ENCODE measurements around the gene C2orf92. TPM values are rescaled to one million over a fixed set of nuclear protein-coding genes. Genes with fewer than 3 reads are reported as not detected.

C2orf92 gene
- polyA plus RNA-seq, 1 donor from 2014 or later = 10.7 TPM

- Histone ChIP-seq H3K9ac (ENCODE audit: low read length) (no peak overlapping the region), H3K9me3 (ENCODE audit: low read length) (no peaks in the 10 kb centered on the region), H3K4me3 (ENCODE audit: low read length) (no peak overlapping the region), H3K36me3 (ENCODE audit: insufficient read depth, low read length) (no peaks in the 10 kb centered on the region), H3K27me3 (ENCODE audit: insufficient read depth, low read depth, low read length) (no peaks in the 10 kb centered on the region), H3K9me2 (ENCODE audit: insufficient read depth, low read length) (no peaks in the 10 kb centered on the region), H3K79me2 (replicated peaks; ENCODE audit: insufficient read depth, low read length) (no peaks in the 10 kb centered on the region), H3K27ac (ENCODE audit: low read length) (no peak overlapping the region), H3F3A (ENCODE audit: insufficient read depth, low read length, poor library complexity, severe bottlenecking) (no peaks in the 10 kb centered on the region), H3K4me2 (ENCODE audit: low read length) (no peak overlapping the region), H4K20me1 (ENCODE audit: insufficient read depth) (no peaks in the 10 kb centered on the region), H2AFZ (ENCODE audit: low read depth, low read length) (no peak overlapping the region)
- TF ChIP-seq REST (IDR thresholded peaks at IDR 0.05; ENCODE audit: borderline replicate concordance) (no peak), EZH2 (IDR thresholded peaks at IDR 0.05; ENCODE audit: borderline replicate concordance, insufficient read depth, low read length, poor library complexity, severe bottlenecking) (no peak), RAD21 (conservative IDR thresholded peaks at IDR 0.05) (no peak), MXI1 (conservative IDR thresholded peaks at IDR 0.05; ENCODE audit: poor library complexity, severe bottlenecking) (no peak), TAF1 (IDR thresholded peaks at IDR 0.05; ENCODE audit: low read depth) (no peak), POLR2AphosphoS5 (IDR thresholded peaks at IDR 0.05) (no peak), EP300 (conservative IDR thresholded peaks at IDR 0.05; ENCODE audit: poor library complexity, severe bottlenecking) (no peak)
Observed at GRCh38 chr2:97718051-97718882, 48.8 kb downstream of the C2orf92 start.

GRCh38 chr2:97718942-97719341 is 49.4 kb downstream of the C2orf92 start:
- TF ChIP-seq MXI1 (conservative IDR thresholded peaks at IDR 0.05; ENCODE audit: poor library complexity, severe bottlenecking) = no peak
- TF ChIP-seq EP300 (conservative IDR thresholded peaks at IDR 0.05; ENCODE audit: poor library complexity, severe bottlenecking) = no peak
- Histone ChIP-seq H3K4me3 (ENCODE audit: low read length) (no peak overlapping the region), H3K36me3 (ENCODE audit: insufficient read depth, low read length) (no peaks in the 10 kb centered on the region)

GRCh38 chr2:97719362-97720155 is 50.0 kb downstream of the C2orf92 start:
- TF ChIP-seq TAF1 (IDR thresholded peaks at IDR 0.05; ENCODE audit: low read depth) = no peak
- no peak for TF ChIP-seq EP300 (conservative IDR thresholded peaks at IDR 0.05; ENCODE audit: poor library complexity, severe bottlenecking)
- TF ChIP-seq RAD21 (conservative IDR thresholded peaks at IDR 0.05) = no peak
- TF ChIP-seq POLR2AphosphoS5 (IDR thresholded peaks at IDR 0.05) = no peak
- TF ChIP-seq REST (IDR thresholded peaks at IDR 0.05; ENCODE audit: borderline replicate concordance) = no peak
- no peak for TF ChIP-seq MXI1 (conservative IDR thresholded peaks at IDR 0.05; ENCODE audit: poor library complexity, severe bottlenecking)
- TF ChIP-seq CTCF (IDR thresholded peaks at IDR 0.05; ENCODE audit: poor library complexity, severe bottlenecking) = no peak
- no peak for TF ChIP-seq EZH2 (IDR thresholded peaks at IDR 0.05; ENCODE audit: borderline replicate concordance, insufficient read depth, low read length, poor library complexity, severe bottlenecking)
- TF ChIP-seq SMC3 (conservative IDR thresholded peaks at IDR 0.05; ENCODE audit: poor library complexity) = no peak
- H3K9me2 ChIP-seq (ENCODE audit: insufficient read depth, low read length) = no peaks in the 10 kb centered on the region
- no peaks in the 10 kb centered on the region for H3K27me3 ChIP-seq (ENCODE audit: insufficient read depth, low read depth, low read length)
- no peaks in the 10 kb centered on the region for H3K9me3 ChIP-seq (ENCODE audit: low read length)
- H3K36me3 ChIP-seq (ENCODE audit: insufficient read depth, low read length) = no peaks in the 10 kb centered on the region
- H3K79me2 ChIP-seq (replicated peaks; ENCODE audit: insufficient read depth, low read length) = no peaks in the 10 kb centered on the region
- no peaks in the 10 kb centered on the region for H3F3A ChIP-seq (ENCODE audit: insufficient read depth, low read length, poor library complexity, severe bottlenecking)
- no peak overlapping the region for H2AFZ ChIP-seq (ENCODE audit: low read depth, low read length)
- no peak overlapping the region for H3K9ac ChIP-seq (ENCODE audit: low read length)
- H3K4me3 ChIP-seq (ENCODE audit: low read length) = no peak overlapping the region
- no peaks in the 10 kb centered on the region for H4K20me1 ChIP-seq (ENCODE audit: insufficient read depth)
- H3K27ac ChIP-seq (ENCODE audit: low read length) = no peak overlapping the region
- H3K4me2 ChIP-seq (ENCODE audit: low read length) = no peak overlapping the region

More at GRCh38 chr2:97718942-97719341, 49.4 kb downstream of the C2orf92 start:
- Histone ChIP-seq H4K20me1 (ENCODE audit: insufficient read depth) (no peaks in the 10 kb centered on the region), H3K27ac (ENCODE audit: low read length) (no peak overlapping the region), H3F3A (ENCODE audit: insufficient read depth, low read length, poor library complexity, severe bottlenecking) (no peaks in the 10 kb centered on the region), H3K9me3 (ENCODE audit: low read length) (no peaks in the 10 kb centered on the region), H3K9me2 (ENCODE audit: insufficient read depth, low read length) (no peaks in the 10 kb centered on the region), H2AFZ (ENCODE audit: low read depth, low read length) (no peak overlapping the region), H3K27me3 (ENCODE audit: insufficient read depth, low read depth, low read length) (no peaks in the 10 kb centered on the region), H3K79me2 (replicated peaks; ENCODE audit: insufficient read depth, low read length) (no peaks in the 10 kb centered on the region), H3K9ac (ENCODE audit: low read length) (no peak overlapping the region), H3K4me2 (ENCODE audit: low read length) (no peak overlapping the region)
